ENCODE results near the gene NEURL1.

Gene NEURL1

DNA sequence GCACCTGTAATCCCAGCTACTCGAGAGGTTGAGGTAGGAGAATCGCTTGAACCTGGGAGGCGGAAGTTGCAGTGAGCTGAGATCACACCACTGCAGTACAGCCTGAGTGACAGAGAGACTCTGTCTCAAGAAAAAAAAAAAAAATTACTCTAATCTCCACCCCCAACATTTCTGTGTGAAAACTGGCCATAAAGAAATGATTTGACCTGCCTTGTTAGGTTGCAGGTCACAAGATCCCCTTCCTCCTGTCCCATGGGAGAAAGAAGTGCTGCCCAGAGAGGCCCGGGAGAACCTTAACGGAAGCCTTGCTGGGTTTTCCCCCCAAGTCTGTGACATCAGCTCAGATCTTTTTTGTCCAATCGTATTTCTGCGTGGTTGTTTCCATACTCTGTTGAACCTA, 26.1 kb upstream of the NEURL1 start:
- Histone ChIP-seq H3K9ac (no peak overlapping the region), H3K4me2 (ENCODE audit: low read length) (no peak overlapping the region), H3K27me3 (ENCODE audit: control insufficient read depth, insufficient read depth, low read length) (no peaks in the 10 kb centered on the region), H3K4me1 (no peaks in the 10 kb centered on the region), H3K4me3 (ENCODE audit: low read depth, low read length) (no peak overlapping the region), H3K36me3 (ENCODE audit: control insufficient read depth, insufficient read depth, low read length) (no peaks in the 10 kb centered on the region), H2AFZ (no peak overlapping the region), H3K27ac (no peak overlapping the region), H3K79me2 (no peaks in the 10 kb centered on the region), H3K9me3 (ENCODE audit: control insufficient read depth, low read length) (no peaks in the 10 kb centered on the region)
- TF ChIP-seq, protein P1, sequence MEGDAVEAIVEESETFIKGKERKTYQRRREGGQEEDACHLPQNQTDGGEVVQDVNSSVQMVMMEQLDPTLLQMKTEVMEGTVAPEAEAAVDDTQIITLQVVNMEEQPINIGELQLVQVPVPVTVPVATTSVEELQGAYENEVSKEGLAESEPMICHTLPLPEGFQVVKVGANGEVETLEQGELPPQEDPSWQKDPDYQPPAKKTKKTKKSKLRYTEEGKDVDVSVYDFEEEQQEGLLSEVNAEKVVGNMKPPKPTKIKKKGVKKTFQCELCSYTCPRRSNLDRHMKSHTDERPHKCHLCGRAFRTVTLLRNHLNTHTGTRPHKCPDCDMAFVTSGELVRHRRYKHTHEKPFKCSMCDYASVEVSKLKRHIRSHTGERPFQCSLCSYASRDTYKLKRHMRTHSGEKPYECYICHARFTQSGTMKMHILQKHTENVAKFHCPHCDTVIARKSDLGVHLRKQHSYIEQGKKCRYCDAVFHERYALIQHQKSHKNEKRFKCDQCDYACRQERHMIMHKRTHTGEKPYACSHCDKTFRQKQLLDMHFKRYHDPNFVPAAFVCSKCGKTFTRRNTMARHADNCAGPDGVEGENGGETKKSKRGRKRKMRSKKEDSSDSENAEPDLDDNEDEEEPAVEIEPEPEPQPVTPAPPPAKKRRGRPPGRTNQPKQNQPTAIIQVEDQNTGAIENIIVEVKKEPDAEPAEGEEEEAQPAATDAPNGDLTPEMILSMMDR (IDR thresholded peaks at IDR 0.05): no peak

DNA sequence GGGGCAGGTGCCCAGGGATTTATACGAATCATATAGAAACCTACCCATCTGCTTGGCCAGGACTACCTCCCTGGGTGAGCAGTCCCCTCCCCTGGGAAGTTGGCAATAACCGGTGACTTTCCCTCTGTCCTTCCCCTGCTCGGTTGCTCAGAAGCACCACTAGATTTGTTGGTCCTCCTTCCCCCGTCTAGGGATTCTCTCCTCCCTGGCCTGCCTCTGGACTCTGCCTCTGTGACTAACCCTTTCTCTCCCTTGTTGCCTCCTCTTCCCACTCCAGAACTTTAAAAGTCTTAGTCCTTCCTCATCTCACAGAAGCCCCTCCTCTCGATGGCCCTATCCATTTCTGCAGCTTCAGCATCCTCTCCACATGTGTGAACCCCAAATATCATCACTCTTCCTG, 24.3 kb upstream of the NEURL1 start:
- Histone ChIP-seq H3K9me3 (ENCODE audit: control insufficient read depth, low read length) (no peaks in the 10 kb centered on the region), H3K27ac (no peak overlapping the region), H3K4me2 (ENCODE audit: low read length) (no peak overlapping the region), H2AFZ (no peak overlapping the region), H3K79me2 (no peaks in the 10 kb centered on the region), H3K36me3 (ENCODE audit: control insufficient read depth, insufficient read depth, low read length) (no peaks in the 10 kb centered on the region), H3K9ac (no peak overlapping the region), H3K27me3 (ENCODE audit: control insufficient read depth, insufficient read depth, low read length) (no peaks in the 10 kb centered on the region), H3K4me3 (ENCODE audit: low read depth, low read length) (no peak overlapping the region), H3K4me1 (no peaks in the 10 kb centered on the region)
- TF ChIP-seq, protein P1 (IDR thresholded peaks at IDR 0.05): no peak

DNA sequence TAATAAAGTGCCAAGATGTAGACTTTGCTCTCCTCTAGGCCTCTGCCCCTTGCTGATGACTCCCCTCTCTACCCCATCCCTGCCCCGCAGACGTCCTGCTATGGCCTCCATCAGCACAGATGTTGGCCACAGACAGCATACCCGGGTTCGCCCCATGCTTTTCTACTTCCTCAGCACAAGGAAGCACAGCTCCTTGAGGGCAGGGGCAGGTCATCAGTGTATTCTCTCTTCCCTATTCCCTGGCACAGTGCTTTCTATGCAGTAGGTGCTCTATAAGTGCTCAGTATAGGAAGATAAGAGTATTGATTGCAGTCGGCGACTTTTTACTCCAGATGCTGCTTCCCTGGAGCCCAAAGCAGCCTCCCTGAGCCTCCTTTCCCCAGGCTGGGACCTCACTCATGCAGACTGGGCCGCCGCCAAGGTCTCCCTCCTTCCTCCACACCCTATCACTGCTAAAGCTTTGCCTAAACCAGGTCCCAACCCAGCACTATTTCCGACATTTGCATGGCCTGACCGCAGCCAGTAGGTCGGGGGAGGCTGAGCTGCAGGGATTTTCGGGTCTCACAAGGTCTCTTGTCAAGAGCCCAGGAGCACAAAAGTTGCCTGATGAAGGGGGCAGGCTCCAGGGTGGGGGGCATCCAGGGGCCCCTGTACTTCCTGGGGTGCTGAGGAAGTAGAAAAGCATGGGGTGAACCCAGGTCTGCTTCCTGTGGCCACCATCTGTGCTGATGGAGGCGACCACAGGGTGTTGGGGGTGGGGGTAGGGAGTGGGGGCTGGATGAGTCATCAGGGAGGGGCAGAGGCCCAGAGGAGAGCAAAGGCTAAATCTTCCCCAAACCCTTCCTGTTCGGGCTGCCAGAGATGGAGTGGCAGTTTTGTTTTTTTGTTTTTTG, 22.5 kb upstream of the NEURL1 start:
- no peak overlapping the region for H3K27ac ChIP-seq
- H3K4me1 ChIP-seq: no peaks in the 10 kb centered on the region
- no peaks in the 10 kb centered on the region for H3K27me3 ChIP-seq (ENCODE audit: control insufficient read depth, insufficient read depth, low read length)
- H2AFZ ChIP-seq: no peak overlapping the region
- no peaks in the 10 kb centered on the region for H3K79me2 ChIP-seq
- H3K9me3 ChIP-seq (ENCODE audit: control insufficient read depth, low read length): no peaks in the 10 kb centered on the region
- H3K4me3 ChIP-seq (ENCODE audit: low read depth, low read length): no peak overlapping the region
- TF ChIP-seq, protein P1 (IDR thresholded peaks at IDR 0.05): no peak
- no peak overlapping the region for H3K4me2 ChIP-seq (ENCODE audit: low read length)
- no peaks in the 10 kb centered on the region for H3K36me3 ChIP-seq (ENCODE audit: control insufficient read depth, insufficient read depth, low read length)
- no peak overlapping the region for H3K9ac ChIP-seq

DNA sequence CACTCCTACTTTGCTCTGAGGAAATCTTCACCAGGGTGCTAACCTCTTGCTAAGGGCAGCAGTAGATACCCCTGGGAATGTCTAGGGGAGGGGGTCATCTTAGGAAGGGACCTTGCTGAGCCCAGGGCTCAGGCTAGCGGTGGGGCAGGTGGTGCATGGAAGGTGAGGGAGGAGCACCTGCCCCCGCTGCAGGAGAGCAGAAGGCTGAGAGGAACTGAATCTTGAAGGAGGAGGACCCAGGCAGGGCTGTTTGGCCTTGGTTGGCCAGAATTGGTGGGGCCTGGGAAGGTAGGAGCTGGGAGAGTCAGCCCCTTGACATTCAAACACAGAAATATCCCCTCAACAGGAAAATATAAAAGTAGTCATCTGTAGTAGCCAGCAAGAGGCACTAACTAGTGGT, 21.5 kb upstream of the NEURL1 start:
- Histone ChIP-seq H3K4me2 (ENCODE audit: low read length) (no peak overlapping the region), H2AFZ (no peak overlapping the region), H3K27me3 (ENCODE audit: control insufficient read depth, insufficient read depth, low read length) (no peaks in the 10 kb centered on the region), H3K36me3 (ENCODE audit: control insufficient read depth, insufficient read depth, low read length) (no peaks in the 10 kb centered on the region), H3K27ac (no peak overlapping the region), H3K9me3 (ENCODE audit: control insufficient read depth, low read length) (no peaks in the 10 kb centered on the region), H3K79me2 (no peaks in the 10 kb centered on the region), H3K9ac (no peak overlapping the region), H3K4me1 (no peaks in the 10 kb centered on the region), H3K4me3 (ENCODE audit: low read depth, low read length) (no peak overlapping the region)
- TF ChIP-seq, protein P1 (IDR thresholded peaks at IDR 0.05): no peak

DNA sequence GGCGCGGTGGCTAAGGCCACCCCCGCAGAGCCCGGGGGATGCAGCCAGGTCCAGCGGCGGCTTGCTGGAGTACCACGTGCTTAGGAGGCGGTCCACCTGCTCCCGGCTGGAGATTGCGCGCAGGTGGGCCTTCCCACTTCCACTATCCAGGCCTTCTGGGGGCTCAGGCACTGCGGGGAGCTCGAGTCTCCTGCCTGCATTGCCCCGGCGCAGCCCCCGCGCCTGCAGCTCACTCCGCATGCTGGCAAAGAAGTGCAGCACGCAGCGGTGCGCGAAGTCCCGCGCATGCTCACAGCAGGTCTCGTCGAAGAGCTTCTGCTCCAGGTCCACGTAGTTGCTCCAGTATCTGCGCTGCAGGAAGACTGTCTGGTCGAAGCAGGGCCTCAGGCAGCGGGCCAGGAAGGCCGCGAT, 20.2 kb upstream of the NEURL1 start:
- no peaks in the 10 kb centered on the region for H3K36me3 ChIP-seq (ENCODE audit: control insufficient read depth, insufficient read depth, low read length)
- H3K4me1 ChIP-seq: no peaks in the 10 kb centered on the region
- no peaks in the 10 kb centered on the region for H3K27me3 ChIP-seq (ENCODE audit: control insufficient read depth, insufficient read depth, low read length)
- H3K4me2 ChIP-seq (ENCODE audit: low read length): no peak overlapping the region
- no peak overlapping the region for H3K27ac ChIP-seq
- H3K79me2 ChIP-seq: no peaks in the 10 kb centered on the region
- no peak overlapping the region for H3K4me3 ChIP-seq (ENCODE audit: low read depth, low read length)
- no peak overlapping the region for H3K9ac ChIP-seq
- H3K9me3 ChIP-seq (ENCODE audit: control insufficient read depth, low read length): no peaks in the 10 kb centered on the region
- no peak overlapping the region for H2AFZ ChIP-seq
- TF ChIP-seq, protein P1 (IDR thresholded peaks at IDR 0.05): no peak

Measured in parathyroid adenoma (tissue), 2 donors.